Bronchial epithelial cell (primary cell): ENCODE measurements around the gene ESYT2. TPM values are rescaled to one million over a fixed set of nuclear protein-coding genes. Genes with fewer than 3 reads are reported as not detected.
"Not testable (repeated sequence)": the region's sequence is repeated elsewhere in the genome, so short reads cannot be mapped to it uniquely, and the experiment has no call there.

Experiments
- DNase-seq: peaks from one replicate; pipeline ENCODE4 v3.0.0-alpha.2; 2010; ENCODE audit warnings: low read depth
- FAIRE-seq: peaks from 2 replicates; lab custom pipeline; 2011; peaks lifted over from hg19 to GRCh38; lab: Jason Lieb, UNC
- H3K27me3 ChIP-seq: 2 replicates; pipeline ENCODE4 v1.5.1; 2011; ENCODE audit warnings: low read length; ENCODE audit not compliant: control insufficient read depth, insufficient read depth
- H3K36me3 ChIP-seq: 2 replicates; pipeline ENCODE4 v1.5.1; 2011; ENCODE audit warnings: low read length; ENCODE audit not compliant: control insufficient read depth, insufficient read depth
- H3K4me3 ChIP-seq: 2 replicates; pipeline ENCODE4 v1.5.1; 2011; ENCODE audit warnings: mild to moderate bottlenecking, low read depth, low read length, control low read depth
- CTCF ChIP-seq: IDR thresholded peaks from 2 replicates; pipeline ENCODE4 v1.5.1; 2011; ENCODE audit warnings: mild to moderate bottlenecking, moderate library complexity, low read length, control low read depth, inconsistent platforms; ENCODE audit not compliant: insufficient read depth, severe bottlenecking
- total RNA-seq: library from RNA; depleted of rRNA; stranded (reverse); fragments of >200 nt; gene quantifications from 2 replicates; pipeline ENCODE4 v1.2.1, GENCODE V29; 2014

Gene ESYT2
- total RNA-seq, 1 donor from 2014 or later, result 75.0 TPM

GRCh38 chr7:158702944-158703343 is 126.4 kb downstream of the ESYT2 start:
- no peaks in the 10 kb centered on the region for H3K27me3 ChIP-seq
- no peaks in the 10 kb centered on the region for H3K36me3 ChIP-seq
- TF ChIP-seq CTCF, result no peak
- no peak overlapping the region for H3K4me3 ChIP-seq
- no peak for DNase-seq
- no peak for FAIRE-seq

GRCh38 chr7:158702196-158702595 is 127.1 kb downstream of the ESYT2 start:
- DNase-seq (no peak), FAIRE-seq (no peak)
- Histone ChIP-seq H3K36me3 (no peaks in the 10 kb centered on the region), H3K4me3 (no peak overlapping the region), H3K27me3 (no peaks in the 10 kb centered on the region)
- no peak for TF ChIP-seq CTCF

GRCh38 chr7:158700008-158700407 is 129.3 kb downstream of the ESYT2 start:
- FAIRE-seq (no peak), DNase-seq (no peak)
- no peak for TF ChIP-seq CTCF
- Histone ChIP-seq H3K36me3 (no peaks in the 10 kb centered on the region), H3K27me3 (no peaks in the 10 kb centered on the region), H3K4me3 (no peak overlapping the region)

GRCh38 chr7:158699341-158699740 is 130.0 kb downstream of the ESYT2 start:
- DNase-seq, result no peak
- no peak for FAIRE-seq
- H3K36me3 ChIP-seq, result no peaks in the 10 kb centered on the region
- no peaks in the 10 kb centered on the region for H3K27me3 ChIP-seq
- no peak overlapping the region for H3K4me3 ChIP-seq
- no peak for TF ChIP-seq CTCF

GRCh38 chr7:158698657-158699195 is 130.6 kb downstream of the ESYT2 start:
- Histone ChIP-seq H3K36me3 (no peaks in the 10 kb centered on the region), H3K27me3 (no peaks in the 10 kb centered on the region)
- FAIRE-seq, result no peak

GRCh38 chr7:158697597-158697996 is 131.7 kb downstream of the ESYT2 start:
- DNase-seq, H3K27me3 ChIP-seq, H3K4me3 ChIP-seq, FAIRE-seq, H3K36me3 ChIP-seq: not testable (repeated sequence)

More at GRCh38 chr7:158698657-158699195, 130.6 kb downstream of the ESYT2 start:
- no peak for TF ChIP-seq CTCF
- no peak overlapping the region for H3K4me3 ChIP-seq
- no peak for DNase-seq
